Lower lobe of right lung (tissue), 2 donors: ENCODE data around the gene STOX2. TPM values are rescaled to one million over a fixed set of nuclear protein-coding genes. Genes with fewer than 3 reads are reported as not detected.

Experiments used
- ATAC-seq, 2 donors: fragments of 200-7000 bp; cut with Tn5 transposase; one replicate each; pipeline ENCODE4 v1.9.1; 2020 to 2022; ENCODE audit warnings: mild to moderate bottlenecking in 2 of 2, moderate library complexity in 2 of 2
- DNase-seq: peaks from one replicate; pipeline ENCODE4 v3.0.0-alpha.2; 2020
- H3K27ac ChIP-seq: fragments of 200-600 bp; one replicate; pipeline ENCODE4 v1.8.0; 2022
- H3K27me3 ChIP-seq: fragments of 200-600 bp; one replicate; pipeline ENCODE4 v1.8.0; 2022; ENCODE audit warnings: low read depth
- H3K36me3 ChIP-seq: fragments of 200-600 bp; one replicate; pipeline ENCODE4 v1.8.0; 2022; ENCODE audit warnings: mild to moderate bottlenecking
- H3K4me1 ChIP-seq: fragments of 200-600 bp; one replicate; pipeline ENCODE4 v1.8.0; 2022
- H3K4me3 ChIP-seq: fragments of 200-600 bp; one replicate; pipeline ENCODE4 v1.8.0; 2022; ENCODE audit warnings: mild to moderate bottlenecking
- H3K9me3 ChIP-seq: fragments of 200-600 bp; one replicate; pipeline ENCODE4 v1.8.0; 2022
- CTCF ChIP-seq: fragments of 200-600 bp; IDR thresholded peaks from one replicate; pipeline ENCODE4 v1.8.0; 2022; ENCODE audit warnings: antibody characterized with exemption, mild to moderate bottlenecking
- intact Hi-C: fragments of 100-400 bp; cut with DNase I; formaldehyde crosslinking; loops from one replicate; pipeline ENCODE4 v1.11.0; 2022
- long read RNA-seq: library from polyadenylated mRNA; unstranded; transcript quantifications from one replicate; pipeline ENCODE4 v2.0.0, GENCODE V29; 2021
- total RNA-seq: library from RNA; stranded (reverse); fragmentation: NEBNext Ultra II Directional; extraction: Animal tissue kit (Norgen Biotek cat#: 25700); gene quantifications from one replicate; pipeline ENCODE4 v1.2.1, GENCODE V29; 2021
- donor health status: DM: no; HTN: yes; CAD: no; lungs with severe emphysema.

The STOX2 gene, protein sequence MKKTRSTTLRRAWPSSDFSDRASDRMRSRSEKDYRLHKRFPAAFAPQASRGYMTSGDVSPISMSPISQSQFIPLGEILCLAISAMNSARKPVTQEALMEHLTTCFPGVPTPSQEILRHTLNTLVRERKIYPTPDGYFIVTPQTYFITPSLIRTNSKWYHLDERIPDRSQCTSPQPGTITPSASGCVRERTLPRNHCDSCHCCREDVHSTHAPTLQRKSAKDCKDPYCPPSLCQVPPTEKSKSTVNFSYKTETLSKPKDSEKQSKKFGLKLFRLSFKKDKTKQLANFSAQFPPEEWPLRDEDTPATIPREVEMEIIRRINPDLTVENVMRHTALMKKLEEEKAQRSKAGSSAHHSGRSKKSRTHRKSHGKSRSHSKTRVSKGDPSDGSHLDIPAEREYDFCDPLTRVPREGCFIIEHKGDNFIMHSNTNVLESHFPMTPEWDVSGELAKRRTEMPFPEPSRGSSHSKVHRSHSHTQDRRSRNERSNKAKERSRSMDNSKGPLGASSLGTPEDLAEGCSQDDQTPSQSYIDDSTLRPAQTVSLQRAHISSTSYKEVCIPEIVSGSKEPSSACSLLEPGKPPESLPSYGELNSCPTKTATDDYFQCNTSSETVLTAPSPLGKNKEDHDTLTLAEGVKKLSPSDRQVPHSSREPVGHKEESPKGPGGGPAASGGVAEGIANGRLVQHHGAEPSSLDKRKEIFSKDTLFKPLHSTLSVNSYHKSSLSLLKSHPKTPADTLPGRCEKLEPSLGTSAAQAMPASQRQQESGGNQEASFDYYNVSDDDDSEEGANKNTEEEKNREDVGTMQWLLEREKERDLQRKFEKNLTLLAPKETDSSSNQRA (N-terminal part only)
- 12.8 TPM for total RNA-seq
- long read RNA-seq, partial matches to known transcripts = 5 of 32 reads
- long read RNA-seq, other reads (novel, unspliced or antisense) = 26 of 32 reads

DNA sequence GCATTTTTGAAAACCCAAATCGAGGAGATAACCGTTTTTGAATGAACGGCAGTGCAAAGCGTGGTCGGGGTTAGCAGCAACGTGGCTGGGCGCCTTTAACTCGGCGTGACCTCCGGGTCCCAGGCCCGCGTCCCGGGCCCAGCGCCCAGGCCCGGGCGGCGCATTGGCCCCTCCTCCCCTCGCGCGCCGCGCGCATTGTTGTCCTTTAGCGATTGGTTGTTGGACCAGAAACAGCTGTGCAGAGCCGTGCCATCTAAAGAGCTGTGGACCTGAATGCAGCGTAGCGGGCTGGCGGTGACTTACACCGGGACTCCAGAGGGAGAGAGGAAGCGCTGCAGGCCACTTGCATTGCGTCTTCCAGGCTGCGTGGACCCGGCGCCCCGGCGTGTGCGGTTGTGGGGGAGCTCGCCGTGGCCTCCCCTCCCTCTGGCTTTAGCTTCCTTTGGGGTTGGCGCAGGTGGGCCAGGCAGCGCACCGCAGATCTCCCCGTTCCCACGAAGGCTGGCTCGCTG is at the start of gene STOX2:
STOX2 (plus strand) TSS at position 227 of the 512 bp plus-strand sequence. CDS start 1,484 bp downstream, outside the sequence.
- H3K36me3 ChIP-seq = no peaks in the 10 kb centered on the region
- DNase-seq (peak; percentile 78), ATAC-seq (peak; percentile 91 to 93)
- peaks cover 26% of the 10 kb centered on the region for H3K4me1 ChIP-seq
- H3K9me3 ChIP-seq = peaks cover 3% of the 10 kb centered on the region
- intact Hi-C loops = no loop called here
- peak within 1 kb of the TSS; percentile 22 for H3K27ac ChIP-seq
- peaks cover 16% of the 10 kb centered on the region for H3K27me3 ChIP-seq
- TF ChIP-seq CTCF = no peak
- H3K4me3 ChIP-seq = peak within 1 kb of the TSS; percentile 68

DNA sequence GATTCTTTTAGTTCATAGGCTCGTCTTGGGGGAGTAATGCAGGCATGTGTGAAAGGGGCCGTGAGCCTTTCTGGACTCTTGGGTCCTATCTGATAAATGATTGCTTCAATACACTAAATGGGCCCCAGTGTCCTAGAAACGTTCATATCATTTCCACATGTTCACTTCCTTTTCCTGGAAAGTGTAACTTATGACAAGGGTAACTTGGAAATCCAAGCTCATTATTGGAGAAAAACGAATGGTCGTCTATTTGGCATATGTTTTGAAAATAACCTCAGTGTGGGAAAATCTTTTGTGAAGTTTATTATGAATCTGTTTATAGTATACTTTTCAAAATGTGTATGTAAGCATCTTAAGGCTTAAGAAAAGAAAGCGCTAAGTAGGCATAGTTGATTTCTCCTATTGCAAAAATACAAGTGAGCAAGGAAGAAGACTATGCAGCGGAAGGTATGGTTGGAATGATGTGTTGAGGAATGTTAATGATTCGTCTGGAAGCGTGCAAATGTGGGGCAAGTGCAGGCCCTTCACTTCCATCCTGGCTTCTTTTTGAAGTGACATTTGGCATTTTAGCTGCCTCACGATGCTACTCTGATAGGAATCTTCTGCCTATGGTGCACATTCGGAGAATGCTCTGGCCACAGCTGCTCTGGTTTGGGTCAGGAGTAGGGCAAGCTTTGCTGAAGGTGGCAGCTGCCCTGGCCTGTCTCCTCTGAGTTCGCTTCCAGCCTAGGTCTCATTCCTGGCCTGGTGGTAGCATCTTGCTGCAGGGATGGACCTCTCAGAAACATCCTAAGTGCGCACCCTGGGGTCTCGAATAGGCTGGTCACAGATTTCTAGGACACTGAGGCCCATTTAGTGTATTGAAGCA is 49.5 kb upstream of the STOX2 start:
- H3K4me3 ChIP-seq = no peak overlapping the region
- H3K4me1 ChIP-seq = no peaks in the 10 kb centered on the region
- H3K36me3 ChIP-seq = no peaks in the 10 kb centered on the region
- no peak for ATAC-seq
- intact Hi-C loops = no loop called here
- no peak for DNase-seq
- TF ChIP-seq CTCF = no peak
- H3K9me3 ChIP-seq = no peaks in the 10 kb centered on the region
- H3K27me3 ChIP-seq = no peaks in the 10 kb centered on the region
- no peak overlapping the region for H3K27ac ChIP-seq

GRCh38 chr4:183857040-183857439 is 48.1 kb upstream of the STOX2 start:
- H3K4me1 ChIP-seq = no peaks in the 10 kb centered on the region
- ATAC-seq = no peak
- no peak overlapping the region for H3K4me3 ChIP-seq
- intact Hi-C loops = no loop called here
- H3K27ac ChIP-seq = no peak overlapping the region
- no peak for DNase-seq
- no peaks in the 10 kb centered on the region for H3K27me3 ChIP-seq
- H3K9me3 ChIP-seq = no peaks in the 10 kb centered on the region
- TF ChIP-seq CTCF = no peak
- no peaks in the 10 kb centered on the region for H3K36me3 ChIP-seq

GRCh38 chr4:183858011-183858615 is 47.0 kb upstream of the STOX2 start:
- H3K27me3 ChIP-seq = no peaks in the 10 kb centered on the region
- no peak overlapping the region for H3K4me3 ChIP-seq
- no peaks in the 10 kb centered on the region for H3K36me3 ChIP-seq
- no peaks in the 10 kb centered on the region for H3K9me3 ChIP-seq
- H3K27ac ChIP-seq = no peak overlapping the region
- intact Hi-C loops = no loop called here
- DNase-seq = no peak
- H3K4me1 ChIP-seq = peaks cover 7% of the 10 kb centered on the region
- no peak for ATAC-seq
- TF ChIP-seq CTCF = no peak
